GM19324 (cell line): ENCODE results near the gene PPP3CA.
A peak's percentile ranks its signal among the peaks of the same experiment; 100 is the strongest.
"Not testable (repeated sequence)": the region's sequence is repeated elsewhere in the genome, so short reads cannot be mapped to it uniquely, and the experiment has no call there.

Experiments
- ATAC-seq: cut with Tn5 transposase; IDR thresholded peaks from one replicate; pipeline ENCODE4 v1.9.1; 2021; ENCODE audit warnings: mild to moderate bottlenecking, moderate library complexity; ENCODE audit not compliant: unreplicated experiment, low FRiP score

Gene PPP3CA

DNA sequence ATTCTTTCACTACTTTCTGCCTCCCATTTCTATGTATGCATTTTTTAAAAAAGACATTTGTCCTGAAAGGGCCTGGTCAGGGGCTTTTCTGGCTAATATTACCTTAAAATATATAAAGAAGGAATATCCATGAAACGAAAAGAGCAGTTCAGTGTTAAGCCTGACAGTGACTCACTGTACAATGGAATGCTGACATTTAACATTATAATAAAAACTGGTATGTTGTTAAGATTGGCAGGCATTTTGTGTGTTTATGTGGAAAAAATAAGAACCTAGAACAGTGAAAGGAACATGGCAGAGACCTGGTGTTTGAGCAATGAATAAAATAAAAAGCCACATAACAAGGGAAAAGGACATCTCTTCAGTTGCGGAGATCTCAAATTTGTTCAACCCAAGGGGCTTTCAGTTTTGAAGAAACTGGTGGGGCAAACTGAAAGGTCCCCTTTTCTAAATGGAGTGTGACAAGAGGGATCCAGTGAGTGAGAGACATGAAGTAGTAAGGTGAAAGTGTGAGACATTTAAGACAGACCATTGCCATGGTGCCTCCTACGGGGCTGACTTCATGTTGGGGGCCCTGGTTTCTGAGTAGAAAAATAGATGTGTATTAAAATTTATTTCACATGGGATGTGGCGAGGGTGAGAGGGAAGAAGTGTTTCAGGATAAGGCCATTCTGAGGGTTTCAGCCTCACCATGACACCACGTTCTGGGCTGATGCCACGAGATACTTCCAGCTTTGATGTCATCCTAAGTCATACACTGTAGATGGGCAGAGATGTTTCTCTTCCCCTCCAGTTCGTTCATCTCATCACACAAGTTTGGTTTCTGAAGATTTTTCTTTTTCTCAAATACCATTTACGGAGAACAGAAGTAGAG, 324.9 kb downstream of the PPP3CA start:
- no peak for ATAC-seq

- peak; percentile 41 for ATAC-seq
Measured at GRCh38 chr4:101020956-101021355, 326.4 kb downstream of the PPP3CA start.

DNA sequence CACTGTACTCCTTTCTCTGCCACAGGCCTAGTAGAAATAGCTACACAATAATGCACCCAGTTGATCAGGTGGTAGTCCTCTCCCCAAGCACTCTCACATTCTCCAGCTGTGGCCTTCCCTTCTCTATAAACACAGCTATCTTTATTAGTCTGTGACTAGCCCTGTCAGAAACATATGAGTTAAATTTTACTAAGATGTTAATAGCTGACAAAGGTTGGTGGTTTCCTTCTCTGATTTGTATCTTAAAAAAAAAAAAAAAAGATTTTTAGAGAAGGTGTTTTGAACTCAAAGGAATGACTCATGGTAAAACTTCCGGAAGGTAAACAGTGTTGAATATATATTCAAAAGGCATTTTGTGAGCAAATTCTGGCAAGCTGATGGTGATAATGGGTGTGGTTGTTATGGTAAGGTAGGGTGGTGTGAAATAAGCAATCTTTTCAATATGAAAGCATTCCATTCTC, 327.4 kb downstream of the PPP3CA start:
- ATAC-seq = peak; percentile 67

DNA sequence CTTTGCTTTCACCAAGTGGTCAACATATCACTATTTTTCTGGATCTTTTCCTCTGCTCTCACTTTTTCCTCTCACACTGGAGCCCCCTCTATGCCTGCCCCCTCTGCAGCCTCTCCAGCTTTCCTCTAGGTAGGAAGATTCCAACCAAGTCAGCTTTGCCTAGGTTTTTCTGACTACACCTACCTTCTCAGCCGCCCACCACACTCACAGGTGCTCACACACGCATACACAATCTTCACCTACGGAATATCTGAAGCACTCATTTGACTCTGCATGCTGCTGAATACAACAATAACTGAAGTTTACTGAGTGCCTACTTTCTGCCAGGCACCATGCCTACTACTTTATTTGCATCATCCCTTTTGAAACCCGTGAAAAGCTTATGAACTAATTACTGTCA, 328.0 kb downstream of the PPP3CA start:
- ATAC-seq = peak; percentile 3

DNA sequence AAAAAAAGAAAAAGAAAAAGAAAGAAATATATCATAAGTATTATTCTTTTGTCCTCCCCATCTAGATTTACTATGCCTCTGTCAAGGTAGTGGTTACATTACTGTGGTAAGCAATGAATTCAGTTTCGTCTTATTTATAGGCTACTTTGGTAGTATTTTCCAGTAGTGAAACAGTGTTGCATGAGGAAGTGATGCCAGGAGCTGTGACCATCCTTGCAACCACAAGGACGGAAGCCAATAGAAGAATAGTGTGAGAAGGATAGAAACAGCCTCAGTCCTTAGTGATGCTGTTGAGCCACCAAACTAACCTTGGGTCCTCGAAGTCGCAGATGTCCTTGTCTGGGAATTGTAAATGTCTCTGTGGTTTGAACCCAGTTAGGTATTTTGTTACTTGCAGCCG, 328.5 kb downstream of the PPP3CA start:
- peak; percentile 69 for ATAC-seq

DNA sequence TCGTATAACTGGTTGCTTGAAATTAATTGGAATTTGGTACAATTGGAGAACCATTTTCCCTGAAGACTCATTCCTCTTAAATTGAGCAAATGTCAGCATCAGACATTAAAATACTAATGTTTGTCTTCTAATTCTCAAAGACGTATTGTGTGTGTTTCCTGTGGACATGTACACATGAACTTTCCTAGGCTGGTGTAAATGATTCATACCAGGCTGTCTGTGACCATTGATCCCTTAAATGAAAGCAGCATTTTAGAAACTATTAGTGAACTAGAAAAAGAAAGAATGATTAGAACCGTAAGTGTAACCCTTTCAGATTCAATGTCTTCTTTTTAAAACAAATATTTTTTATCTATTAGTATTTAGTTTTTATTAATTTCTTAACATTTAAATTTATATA, 332.9 kb downstream of the PPP3CA start:
- no peak for ATAC-seq

GRCh38 chr4:101010987-101011386, 336.3 kb downstream of the PPP3CA start:
- ATAC-seq = no peak

DNA sequence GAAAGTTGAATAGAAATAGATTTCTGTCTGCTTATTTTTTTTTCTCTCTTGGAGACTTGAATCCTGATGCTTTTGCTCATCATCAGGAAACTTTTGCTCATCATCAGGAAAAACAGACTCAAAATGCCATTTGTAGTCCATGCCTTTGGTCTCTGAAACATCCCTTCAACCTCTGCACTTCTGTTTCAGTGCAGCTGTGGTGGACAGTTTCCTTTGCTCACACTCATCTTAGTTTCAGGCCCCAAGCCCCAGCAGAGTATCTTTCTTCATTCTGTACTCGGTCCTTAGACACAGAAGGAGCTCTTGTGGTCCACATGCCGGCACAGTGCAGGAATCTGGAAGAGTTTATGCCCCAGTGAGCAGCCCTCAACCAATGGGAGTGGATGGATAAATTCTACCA, 337.9 kb downstream of the PPP3CA start:
- ATAC-seq = peak; percentile 63

DNA sequence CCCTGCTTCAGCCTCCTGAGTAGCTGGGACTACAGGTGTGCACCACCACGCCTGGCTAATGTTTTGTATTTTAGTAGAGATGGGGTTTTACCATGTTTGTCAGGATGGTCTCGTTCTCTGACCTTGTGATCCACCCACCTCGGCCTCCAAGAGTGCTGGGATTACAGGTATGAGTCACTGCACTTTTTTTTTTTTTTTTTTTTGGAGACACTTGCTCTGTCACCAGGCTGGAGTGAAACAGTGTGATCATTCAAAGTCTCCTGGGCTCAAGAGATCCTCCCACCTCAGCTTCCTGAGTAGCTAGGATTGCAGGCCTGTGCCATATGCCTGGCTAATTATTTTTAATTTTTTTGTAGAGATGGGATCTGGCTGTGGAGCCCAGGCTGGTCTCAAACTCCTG, 338.8 kb downstream of the PPP3CA start:
- no peak for ATAC-seq

GRCh38 chr4:101005659-101006058, 341.7 kb downstream of the PPP3CA start:
- peak; percentile 46 for ATAC-seq

GRCh38 chr4:101000496-101000895, 346.8 kb downstream of the PPP3CA start:
- ATAC-seq = no peak

GRCh38 chr4:100995671-100996070, 351.7 kb downstream of the PPP3CA start:
- no peak for ATAC-seq

- ATAC-seq = not testable (repeated sequence)
Measured at GRCh38 chr4:100995002-100995401, 352.3 kb downstream of the PPP3CA start.

DNA sequence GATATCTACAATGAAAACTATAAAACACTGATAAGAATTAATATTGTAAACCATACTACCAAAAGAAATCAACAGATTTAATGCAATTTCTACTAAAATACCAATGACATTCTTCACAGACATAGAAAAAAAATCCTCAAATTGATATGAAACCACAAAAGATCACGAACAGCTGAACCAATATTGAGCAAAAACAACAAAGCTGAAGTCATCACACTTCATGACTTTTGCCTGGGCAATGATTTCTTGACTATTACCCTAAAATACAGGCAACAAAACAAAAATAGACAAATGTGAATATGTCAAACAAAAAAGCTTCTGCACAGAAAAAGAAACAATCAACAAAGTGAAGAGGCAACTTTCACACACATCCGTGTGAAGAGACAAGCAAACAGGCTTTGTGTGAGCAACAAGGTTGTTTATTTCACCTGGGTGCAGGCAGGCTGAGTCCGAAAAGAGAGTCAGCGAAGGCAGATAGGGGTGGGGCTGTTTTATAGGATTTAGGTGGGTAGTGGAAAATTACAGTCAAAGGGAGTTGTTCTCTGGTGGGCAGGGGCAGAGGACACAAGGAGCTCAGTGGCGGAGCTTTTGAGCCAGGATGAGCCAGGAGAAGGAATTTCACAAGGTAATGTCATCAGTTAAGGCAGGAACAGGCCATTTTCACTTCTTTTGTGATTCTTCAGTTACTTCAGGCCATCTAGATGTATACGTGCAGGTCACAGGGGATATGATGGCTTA, 355.8 kb downstream of the PPP3CA start:
- not testable (repeated sequence) for ATAC-seq

DNA sequence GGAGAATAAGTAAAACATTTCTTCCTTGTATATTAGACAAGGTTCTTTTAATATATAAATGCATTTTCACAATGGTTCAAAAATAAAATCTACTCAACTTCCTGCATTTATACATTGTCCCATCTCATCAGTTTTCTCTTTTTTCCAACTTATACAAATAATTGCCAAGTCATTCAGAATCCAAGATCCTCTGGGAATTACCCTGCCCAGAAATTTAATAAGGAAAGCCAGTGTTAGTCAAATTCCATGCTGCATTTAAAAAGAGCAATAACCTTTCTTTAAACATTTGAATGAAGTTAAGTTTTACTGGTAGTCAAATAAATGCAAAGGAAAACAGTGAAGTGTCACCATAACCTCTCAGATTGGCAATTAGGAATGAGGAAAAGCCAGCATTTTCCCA, 357.9 kb downstream of the PPP3CA start:
- no peak for ATAC-seq

GRCh38 chr4:100988876-100989275, 358.4 kb downstream of the PPP3CA start:
- no peak for ATAC-seq

DNA sequence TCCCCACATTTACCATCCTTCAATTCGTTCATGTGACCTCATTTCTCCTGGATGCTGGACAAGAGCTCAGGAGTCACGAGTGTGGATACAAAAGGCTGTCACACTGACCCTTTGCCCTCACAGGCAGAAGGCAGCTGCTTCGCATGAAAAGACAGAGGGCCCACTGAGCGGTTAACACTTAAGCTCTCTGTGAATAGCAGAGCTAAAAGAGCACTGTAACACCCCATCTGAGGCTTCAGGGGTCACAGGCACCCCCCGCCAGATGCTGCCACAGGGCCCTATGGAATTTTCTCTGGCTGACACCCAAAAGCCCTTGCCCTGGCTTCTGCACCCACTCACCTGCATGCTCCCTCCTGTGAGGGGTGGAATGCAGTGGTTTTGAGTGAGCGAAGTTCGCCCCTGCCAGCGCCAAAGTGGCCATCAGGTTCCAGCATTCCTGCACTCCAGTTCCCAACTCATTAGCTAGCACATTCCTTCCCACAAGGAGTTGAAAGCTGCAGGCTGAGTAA, 360.9 kb downstream of the PPP3CA start:
- no peak for ATAC-seq

GRCh38 chr4:100985576-100985975, 361.8 kb downstream of the PPP3CA start:
- ATAC-seq = no peak

DNA sequence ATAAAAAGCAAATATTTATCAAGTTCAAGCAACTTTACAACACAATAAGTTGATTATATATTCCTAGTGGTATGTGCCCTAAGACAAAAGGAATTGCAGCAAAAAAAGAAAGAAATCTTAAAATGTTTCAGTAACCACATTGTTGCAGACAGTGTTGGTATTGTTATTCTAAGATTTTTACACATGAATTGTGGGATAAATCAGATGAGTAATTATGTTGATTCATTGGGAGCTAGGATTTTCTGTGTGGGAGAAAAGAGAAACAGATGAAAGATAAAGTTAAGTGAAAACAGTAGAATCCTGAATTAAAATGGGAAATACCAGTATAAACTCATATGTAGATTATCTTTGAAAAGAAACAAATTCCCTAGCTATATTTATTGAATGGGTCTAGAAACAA, 362.4 kb downstream of the PPP3CA start:
- ATAC-seq = no peak

DNA sequence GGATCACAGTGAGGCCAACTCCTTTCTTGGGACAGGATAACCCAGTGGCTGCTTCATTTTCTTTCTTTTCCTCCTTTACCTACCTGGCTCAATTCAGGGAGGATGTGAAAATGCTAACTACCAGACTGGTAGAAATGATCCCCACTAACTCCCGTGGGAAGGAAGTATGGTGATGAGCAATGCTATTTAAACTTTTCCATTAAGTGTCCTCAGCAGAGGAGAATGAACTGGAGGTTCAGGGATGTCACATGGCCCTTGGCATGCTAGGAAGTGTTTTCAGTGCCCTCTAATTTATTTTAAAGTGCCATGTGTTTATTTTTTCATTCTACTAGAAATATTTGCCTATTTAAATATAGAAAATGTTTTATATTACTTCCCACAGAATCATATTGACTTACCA, 363.9 kb downstream of the PPP3CA start:
- ATAC-seq = no peak

DNA sequence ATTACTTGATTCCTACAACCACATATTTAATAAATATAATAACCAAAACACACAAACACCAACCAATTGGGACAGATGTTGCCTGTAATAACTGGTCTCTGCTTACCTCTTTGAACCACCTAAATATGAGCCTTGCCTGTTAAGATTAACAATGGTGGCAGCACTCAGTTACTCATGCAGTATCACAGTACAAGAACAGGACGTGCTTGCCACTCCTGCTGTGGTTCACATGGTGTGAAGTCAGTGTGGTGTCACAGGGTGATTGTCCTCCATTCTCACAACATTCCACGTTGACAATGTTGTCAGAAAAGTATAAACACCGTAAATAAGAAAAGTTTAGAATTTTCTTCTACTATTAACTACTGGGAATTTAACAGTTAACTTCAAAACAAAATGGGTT, 365.0 kb downstream of the PPP3CA start:
- ATAC-seq = no peak
